Keratinocyte (primary cell): ENCODE results near the gene BAG3.

Source experiments
- CTCF ChIP-seq, 3 experiments: IDR thresholded peaks in 1 of 3; conservative IDR thresholded peaks in 1 of 3; optimal IDR thresholded peaks in 1 of 3; 2 replicates in 2 of 3; 3 replicates in 1 of 3; pipeline versions ENCODE3 to v1.5.1; 2011; ENCODE audit warnings: low read length in 3 of 3, mild to moderate bottlenecking in 3 of 3, moderate library complexity in 2 of 3, control low read depth in 1 of 3, inconsistent platforms in 1 of 3; ENCODE audit not compliant: insufficient read depth in 2 of 3; ENCODE audit errors: extremely low read depth in 1 of 3
- EZH2 ChIP-seq: IDR thresholded peaks from one replicate; pipeline ENCODE4 v1.6.1; 2012; ENCODE audit warnings: inconsistent platforms, mild to moderate bottlenecking, low read length, moderate library complexity

- TF ChIP-seq CTCF (optimal IDR thresholded peaks at IDR 0.05 in 1 of 3, IDR thresholded peaks at IDR 0.05 in 1 of 3, conservative IDR thresholded peaks at IDR 0.05 in 1 of 3; ENCODE audit: extremely low read depth in 1 of 3, insufficient read depth in 2 of 3, low read length in 3 of 3), result no peak
- TF ChIP-seq EZH2, result no peak
Measured at GRCh38 chr10:119670717-119671116, 19.5 kb downstream of the BAG3 start.
